Kidney (tissue), 14 donors: ENCODE data around the gene MYT1. TPM values are rescaled to one million over a fixed set of nuclear protein-coding genes. Genes with fewer than 3 reads are reported as not detected.

ENCODE experiments used
- DNase-seq, 5 donors: peaks; one replicate each; pipeline ENCODE4 v3.0.0-alpha.2; 2013 to 2020
- FAIRE-seq: peaks from 2 replicates; lab custom pipeline; 2012; peaks lifted over from hg19 to GRCh38; lab: Jason Lieb, UNC
- H3K27ac ChIP-seq, 2 donors: one replicate each; pipeline ENCODE4 v1.7.0; 2013; ENCODE audit warnings: low read depth in 2 of 2, low read length in 2 of 2, inconsistent platforms in 1 of 2
- H3K27me3 ChIP-seq: one replicate; pipeline ENCODE4 v1.7.1; 2013; ENCODE audit warnings: low read length, inconsistent platforms; ENCODE audit not compliant: control insufficient read depth, insufficient read depth
- H3K36me3 ChIP-seq, 3 donors: one replicate each; pipeline versions ENCODE4 v1.7.0 to v1.7.1; 2013; ENCODE audit warnings: low read length in 3 of 3, control low read depth in 1 of 3, inconsistent platforms in 1 of 3; ENCODE audit not compliant: insufficient read depth in 3 of 3, control insufficient read depth in 2 of 3
- H3K4me1 ChIP-seq, 3 donors: one replicate each; pipeline versions ENCODE4 v1.7.0 to v1.7.1; 2013; ENCODE audit warnings: low read length in 3 of 3, inconsistent platforms in 1 of 3, low read depth in 1 of 3; ENCODE audit not compliant: control insufficient read depth in 2 of 3, insufficient read depth in 2 of 3
- H3K4me3 ChIP-seq, 3 donors: one replicate each; pipeline versions ENCODE4 v1.7.0 to v1.8.1; 2013; ENCODE audit warnings: low read length in 3 of 3, control low read depth in 1 of 3, inconsistent platforms in 1 of 3
- H3K9ac ChIP-seq, 3 donors: one replicate each; pipeline versions ENCODE4 v1.7.0 to v1.7.1; 2013; ENCODE audit warnings: low read length in 3 of 3, control low read depth in 1 of 3, inconsistent platforms in 1 of 3
- H3K9me3 ChIP-seq, 3 donors: one replicate each; pipeline versions ENCODE4 v1.7.0 to v1.7.1; 2013; ENCODE audit warnings: low read length in 3 of 3, control low read depth in 1 of 3, inconsistent platforms in 1 of 3; ENCODE audit not compliant: control insufficient read depth in 2 of 3, insufficient read depth in 1 of 3
- intact Hi-C: fragments of 100-400 bp; cut with DNase I; formaldehyde crosslinking; loops from one replicate; pipeline ENCODE4 v1.11.1; 2022
- polyA plus RNA-seq: library from polyadenylated mRNA; stranded (reverse); fragments of 350-450 nt; fragmentation: Illumina TruSeq; extraction: RNeasy Lipid Tissue Mini Kit (QIAGEN cat#74804); gene quantifications from one replicate; pipeline ENCODE4 v1.2.3, GENCODE V29; 2014; ENCODE audit warnings: low read depth, low replicate concordance; ENCODE audit not compliant: insufficient read depth
- total RNA-seq: library from RNA; stranded (reverse); fragmentation: NEBNext Ultra II Directional; extraction: Animal tissue kit (Norgen Biotek cat#: 25700); gene quantifications from one replicate; pipeline ENCODE4 v1.2.1, GENCODE V29; 2021
- TF ChIP-seq, protein P1 (sequence below): IDR thresholded peaks from 3 replicates; pipeline ENCODE4 v1.5.1; 2012; ENCODE audit warnings: mild to moderate bottlenecking, moderate library complexity, borderline replicate concordance; ENCODE audit not compliant: insufficient read depth; ENCODE audit errors: extremely low read depth
- donor health status: control.
- donor health status: control.
- donor health status: control.
- donor health status: control.
- donor health status: control.
- donor health status: DM: yes; HTN: yes; CAD: no.
- donor health status: Normal renal cell carcinoma (clear cell type).

The MYT1 gene
- total and polyA plus RNA-seq, 2 donors from 2014 or later, result not detected

DNA sequence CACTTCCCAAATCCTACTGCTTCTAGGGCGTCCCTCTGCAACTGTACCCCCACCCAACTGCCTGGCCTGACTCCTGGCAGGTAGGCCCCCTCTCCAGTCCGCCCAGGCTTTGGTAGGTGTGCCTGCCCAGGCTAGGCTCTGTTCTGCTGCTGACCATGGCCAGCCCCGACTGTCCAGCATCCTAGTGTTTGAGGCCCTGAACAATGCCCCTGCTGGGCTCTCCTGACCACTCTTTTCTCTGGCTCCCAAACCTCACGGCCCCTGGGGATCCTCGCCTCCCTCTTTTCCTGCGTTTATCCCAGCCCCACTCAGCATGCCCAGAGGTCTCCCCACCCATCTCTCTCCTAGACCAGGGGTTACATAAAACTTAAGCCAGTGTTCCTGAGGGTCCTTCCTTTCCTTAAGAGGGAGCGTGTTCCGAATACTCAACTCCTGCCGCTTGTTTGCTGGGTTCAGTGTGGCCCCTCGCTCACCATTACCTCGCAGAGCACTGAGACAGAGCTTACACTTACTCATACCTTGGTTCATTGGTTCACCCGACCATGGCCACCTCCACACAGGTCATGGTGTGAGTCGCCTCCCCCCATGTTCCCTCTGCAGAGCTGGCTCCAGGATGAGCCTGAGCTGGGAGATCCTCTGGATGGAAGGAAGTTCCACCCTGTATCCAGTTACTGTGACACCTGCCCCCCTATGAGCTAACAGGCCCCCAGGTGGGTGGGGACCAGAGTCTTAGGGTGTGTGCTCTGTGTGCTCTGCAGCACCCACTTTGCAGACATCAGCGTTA lies 21.0 kb upstream of the MYT1 start:
- H3K27ac ChIP-seq, result no peak overlapping the region
- no peak for DNase-seq
- no peaks in the 10 kb centered on the region for H3K36me3 ChIP-seq
- TF ChIP-seq, protein P1, sequence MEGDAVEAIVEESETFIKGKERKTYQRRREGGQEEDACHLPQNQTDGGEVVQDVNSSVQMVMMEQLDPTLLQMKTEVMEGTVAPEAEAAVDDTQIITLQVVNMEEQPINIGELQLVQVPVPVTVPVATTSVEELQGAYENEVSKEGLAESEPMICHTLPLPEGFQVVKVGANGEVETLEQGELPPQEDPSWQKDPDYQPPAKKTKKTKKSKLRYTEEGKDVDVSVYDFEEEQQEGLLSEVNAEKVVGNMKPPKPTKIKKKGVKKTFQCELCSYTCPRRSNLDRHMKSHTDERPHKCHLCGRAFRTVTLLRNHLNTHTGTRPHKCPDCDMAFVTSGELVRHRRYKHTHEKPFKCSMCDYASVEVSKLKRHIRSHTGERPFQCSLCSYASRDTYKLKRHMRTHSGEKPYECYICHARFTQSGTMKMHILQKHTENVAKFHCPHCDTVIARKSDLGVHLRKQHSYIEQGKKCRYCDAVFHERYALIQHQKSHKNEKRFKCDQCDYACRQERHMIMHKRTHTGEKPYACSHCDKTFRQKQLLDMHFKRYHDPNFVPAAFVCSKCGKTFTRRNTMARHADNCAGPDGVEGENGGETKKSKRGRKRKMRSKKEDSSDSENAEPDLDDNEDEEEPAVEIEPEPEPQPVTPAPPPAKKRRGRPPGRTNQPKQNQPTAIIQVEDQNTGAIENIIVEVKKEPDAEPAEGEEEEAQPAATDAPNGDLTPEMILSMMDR, result no peak
- H3K4me1 ChIP-seq, result no peaks in the 10 kb centered on the region
- no peaks in the 10 kb centered on the region for H3K27me3 ChIP-seq
- no peak overlapping the region for H3K4me3 ChIP-seq
- FAIRE-seq, result no peak
- no peak overlapping the region for H3K9ac ChIP-seq
- intact Hi-C loops, result no loop called here
- no peaks in the 10 kb centered on the region for H3K9me3 ChIP-seq

- H3K4me1 ChIP-seq, result no peaks in the 10 kb centered on the region
- H3K9ac ChIP-seq, result no peak overlapping the region
- DNase-seq (no peak), FAIRE-seq (no peak)
- H3K4me3 ChIP-seq, result no peak overlapping the region
- intact Hi-C loops, result no loop called here
- no peak overlapping the region for H3K27ac ChIP-seq
- no peaks in the 10 kb centered on the region for H3K36me3 ChIP-seq
- TF ChIP-seq, protein P1, result no peak
- H3K27me3 ChIP-seq, result no peaks in the 10 kb centered on the region
- H3K9me3 ChIP-seq, result no peaks in the 10 kb centered on the region
These were observed 19.9 kb upstream of the MYT1 start for GRCh38 chr20:64144144-64144912.

DNA sequence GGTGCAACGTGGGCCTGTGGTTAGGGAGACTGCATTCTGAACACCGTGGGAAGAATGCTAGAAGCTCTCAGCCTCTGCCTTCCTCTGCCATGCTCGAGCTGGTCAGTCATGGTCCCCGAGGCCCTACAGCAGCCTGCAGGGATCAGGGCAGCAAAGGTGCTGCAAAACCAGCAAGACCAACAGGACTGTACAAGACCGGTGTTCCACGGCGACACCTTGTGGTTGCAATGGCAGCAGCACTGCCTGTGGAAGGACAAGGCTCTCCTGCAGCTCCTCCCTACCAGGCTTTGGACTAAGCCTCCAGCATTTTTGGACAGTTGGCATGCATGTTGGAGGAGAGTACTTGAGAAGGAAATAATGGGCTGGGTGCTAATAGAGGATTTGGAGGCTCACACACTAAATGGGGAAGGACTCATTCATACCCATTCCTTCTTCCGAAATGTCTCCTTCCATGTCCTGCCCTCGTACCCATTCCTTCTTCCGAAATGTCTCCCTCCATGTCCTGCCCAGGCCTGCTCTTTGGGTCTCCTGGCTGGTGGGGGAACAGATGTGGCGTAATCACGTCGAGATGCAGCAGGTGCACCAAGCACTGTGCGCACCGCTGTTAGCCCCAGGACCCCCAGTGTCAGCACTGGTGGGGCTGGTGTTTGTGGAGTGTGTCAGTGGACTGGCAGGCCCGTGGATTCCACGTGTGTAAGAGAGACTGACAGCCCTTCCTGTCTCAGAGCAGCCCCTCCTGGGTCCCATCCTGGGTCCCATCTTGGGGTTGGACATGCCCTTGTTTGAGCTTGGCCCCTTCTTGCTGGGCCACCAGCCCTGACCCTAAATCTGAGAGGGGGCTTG lies 18.6 kb upstream of the MYT1 start:
- H3K27me3 ChIP-seq, result no peaks in the 10 kb centered on the region
- DNase-seq, result no peak
- no peak overlapping the region for H3K4me3 ChIP-seq
- TF ChIP-seq, protein P1, result no peak
- no peaks in the 10 kb centered on the region for H3K9me3 ChIP-seq
- no peak overlapping the region for H3K27ac ChIP-seq
- H3K36me3 ChIP-seq, result no peaks in the 10 kb centered on the region
- no peaks in the 10 kb centered on the region for H3K4me1 ChIP-seq
- no peak overlapping the region for H3K9ac ChIP-seq
- intact Hi-C loops, result no loop called here
- FAIRE-seq, result no peak
